ENCODE results near the gene TFEB. TPM values are rescaled to one million over a fixed set of nuclear protein-coding genes. Genes with fewer than 3 reads are reported as not detected.

Gene TFEB
- polyA plus RNA-seq = 86.0 TPM
- long read RNA-seq, donor 1, partial matches to known transcripts = 20 of 24 reads
- long read RNA-seq, donor 1, other reads (novel, unspliced or antisense) = 0 of 24 reads
- long read RNA-seq, donor 2, transcript TFEB-204 (9 exons, 2,331 nt) = major isoform, 5 of 43 reads
- long read RNA-seq, donor 2, partial matches to known transcripts = 33 of 43 reads
- long read RNA-seq, donor 2, other reads (novel, unspliced or antisense) = 0 of 43 reads
- long read RNA-seq, donor 3, transcript TFEB-204 (9 exons, 2,331 nt) = major isoform, 7 of 47 reads
- long read RNA-seq, donor 3, transcript TFEB-202 (8 exons, 2,315 nt) = minor isoform, 6 of 47 reads
- long read RNA-seq, donor 3, partial matches to known transcripts = 34 of 47 reads
- long read RNA-seq, donor 3, other reads (novel, unspliced or antisense) = 0 of 47 reads
- long read RNA-seq, donor 4, partial matches to known transcripts = 0 of 5 reads
- long read RNA-seq, donor 4, other reads (novel, unspliced or antisense) = 0 of 5 reads
- long read RNA-seq, donor 5, transcript TFEB-204 (9 exons, 2,331 nt) = major isoform, 5 of 12 reads
- long read RNA-seq, donor 5, partial matches to known transcripts = 6 of 12 reads
- long read RNA-seq, donor 5, other reads (novel, unspliced or antisense) = 0 of 12 reads
- long read RNA-seq, donor 6, transcript TFEB-204 (9 exons, 2,331 nt) = major isoform, 11 of 32 reads
- long read RNA-seq, donor 6, partial matches to known transcripts = 9 of 32 reads
- long read RNA-seq, donor 6, other reads (novel, unspliced or antisense) = 8 of 32 reads
- long read RNA-seq, donor 7, partial matches to known transcripts = 5 of 5 reads
- long read RNA-seq, donor 7, other reads (novel, unspliced or antisense) = 0 of 5 reads
- long read RNA-seq, donor 8, transcript TFEB-204 (9 exons, 2,331 nt) = major isoform, 7 of 40 reads
- long read RNA-seq, donor 8, partial matches to known transcripts = 22 of 40 reads
- long read RNA-seq, donor 8, other reads (novel, unspliced or antisense) = 5 of 40 reads
- long read RNA-seq, donor 9, transcript TFEB-204 (9 exons, 2,331 nt) = major isoform, 7 of 31 reads
- long read RNA-seq, donor 9, partial matches to known transcripts = 22 of 31 reads
- long read RNA-seq, donor 9, other reads (novel, unspliced or antisense) = 0 of 31 reads
- long read RNA-seq, donor 10, transcript TFEB-204 (9 exons, 2,331 nt) = major isoform, 5 of 16 reads
- long read RNA-seq, donor 10, partial matches to known transcripts = 7 of 16 reads
- long read RNA-seq, donor 10, other reads (novel, unspliced or antisense) = 0 of 16 reads
- long read RNA-seq, donor 11, transcript TFEB-204 (9 exons, 2,331 nt) = major isoform, 7 of 20 reads
- long read RNA-seq, donor 11, partial matches to known transcripts = 11 of 20 reads
- long read RNA-seq, donor 11, other reads (novel, unspliced or antisense) = 0 of 20 reads

- DNase-seq = peak; percentile 93 to 94
- H3K4me1 ChIP-seq (ENCODE audit: control insufficient read depth, insufficient read depth, low read length) = peaks cover 21% of the 10 kb centered on the region
- H3K27ac ChIP-seq (ENCODE audit: low read length) = peak within 1 kb of the TSS; percentile 96
- no peaks in the 10 kb centered on the region for H3K9me3 ChIP-seq (ENCODE audit: control insufficient read depth, low read depth, low read length)
- H3K4me3 ChIP-seq (ENCODE audit: low read length) = peak within 1 kb of the TSS; percentile 71
- no CpG with 5 or more reads among the region's 50 CpGs for WGBS (ENCODE audit: insufficient coverage, low lambda C conversion rate)
- H3K27me3 ChIP-seq (ENCODE audit: control insufficient read depth, insufficient read depth, low read length) = no peaks in the 10 kb centered on the region
- H3K36me3 ChIP-seq (ENCODE audit: control insufficient read depth, insufficient read depth, low read length) = no peaks in the 10 kb centered on the region
Observed at GRCh38 chr6:41735427-41736185, at the start of gene TFEB. TSS of gene TFEB (minus strand) at chr6:41735608. CDS start at chr6:41691213, 44,395 bp downstream.

GRCh38 chr6:41784581-41785171 is 49.3 kb upstream of the TFEB start:
- no peak for DNase-seq
- peaks cover 12% of the 10 kb centered on the region for H3K4me1 ChIP-seq (ENCODE audit: control insufficient read depth, insufficient read depth, low read length)
- no peaks in the 10 kb centered on the region for H3K27me3 ChIP-seq (ENCODE audit: control insufficient read depth, insufficient read depth, low read length)
- H3K9me3 ChIP-seq (ENCODE audit: control insufficient read depth, low read depth, low read length) = no peaks in the 10 kb centered on the region
- H3K4me3 ChIP-seq (ENCODE audit: low read length) = no peak overlapping the region
- no peak overlapping the region for H3K27ac ChIP-seq (ENCODE audit: low read length)
- peaks cover 7% of the 10 kb centered on the region for H3K36me3 ChIP-seq (ENCODE audit: control insufficient read depth, insufficient read depth, low read length)
- no CpG with 5 or more reads among the region's 5 CpGs for WGBS (ENCODE audit: insufficient coverage, low lambda C conversion rate)

- Histone ChIP-seq H3K4me3 (ENCODE audit: low read length) (no peak overlapping the region), H3K9me3 (ENCODE audit: control insufficient read depth, low read depth, low read length) (no peaks in the 10 kb centered on the region), H3K27ac (ENCODE audit: low read length) (no peak overlapping the region), H3K4me1 (ENCODE audit: control insufficient read depth, insufficient read depth, low read length) (peaks cover 12% of the 10 kb centered on the region), H3K27me3 (ENCODE audit: control insufficient read depth, insufficient read depth, low read length) (no peaks in the 10 kb centered on the region), H3K36me3 (ENCODE audit: control insufficient read depth, insufficient read depth, low read length) (no peaks in the 10 kb centered on the region)
- WGBS (ENCODE audit: insufficient coverage, low lambda C conversion rate) = no CpG with 5 or more reads among the region's 6 CpGs
- DNase-seq = no peak
Observed at GRCh38 chr6:41783106-41783780, 47.8 kb upstream of the TFEB start.

- WGBS (ENCODE audit: insufficient coverage, low lambda C conversion rate) = no CpG with 5 or more reads among the region's 3 CpGs
- Histone ChIP-seq H3K9me3 (ENCODE audit: control insufficient read depth, low read depth, low read length) (no peaks in the 10 kb centered on the region), H3K4me1 (ENCODE audit: control insufficient read depth, insufficient read depth, low read length) (peaks cover 12% of the 10 kb centered on the region), H3K4me3 (ENCODE audit: low read length) (peak overlapping the region; percentile 76), H3K36me3 (ENCODE audit: control insufficient read depth, insufficient read depth, low read length) (peaks cover 6% of the 10 kb centered on the region), H3K27me3 (ENCODE audit: control insufficient read depth, insufficient read depth, low read length) (no peaks in the 10 kb centered on the region), H3K27ac (ENCODE audit: low read length) (no peak overlapping the region)
- DNase-seq = no peak
Observed at GRCh38 chr6:41781366-41781730, 45.9 kb upstream of the TFEB start.

- peak in 1 of 2 donors; percentile 46 for DNase-seq
- Histone ChIP-seq H3K4me1 (ENCODE audit: control insufficient read depth, insufficient read depth, low read length) (peaks cover 8% of the 10 kb centered on the region), H3K36me3 (ENCODE audit: control insufficient read depth, insufficient read depth, low read length) (peaks cover 6% of the 10 kb centered on the region), H3K9me3 (ENCODE audit: control insufficient read depth, low read depth, low read length) (no peaks in the 10 kb centered on the region), H3K4me3 (ENCODE audit: low read length) (peak within 1 kb of the TSS; percentile 76), H3K27ac (ENCODE audit: low read length) (peak within 1 kb of the TSS; percentile 8), H3K27me3 (ENCODE audit: control insufficient read depth, insufficient read depth, low read length) (no peaks in the 10 kb centered on the region)
- WGBS (ENCODE audit: insufficient coverage, low lambda C conversion rate) = no CpG with 5 or more reads among the region's 36 CpGs
Observed at GRCh38 chr6:41780551-41781365, 45.4 kb upstream of the TFEB start, which contains the start of gene PRICKLE4. TSS of gene PRICKLE4 (plus strand) at chr6:41780782. CDS start at chr6:41783474, 2,692 bp downstream.

- Histone ChIP-seq H3K27ac (ENCODE audit: low read length) (peak within 1 kb of the TSS; percentile 8), H3K9me3 (ENCODE audit: control insufficient read depth, low read depth, low read length) (no peaks in the 10 kb centered on the region), H3K4me3 (ENCODE audit: low read length) (peak within 1 kb of the TSS; percentile 76), H3K4me1 (ENCODE audit: control insufficient read depth, insufficient read depth, low read length) (peaks cover 4% of the 10 kb centered on the region), H3K36me3 (ENCODE audit: control insufficient read depth, insufficient read depth, low read length) (peaks cover 14% of the 10 kb centered on the region), H3K27me3 (ENCODE audit: control insufficient read depth, insufficient read depth, low read length) (no peaks in the 10 kb centered on the region)
- peak; percentile 97 for DNase-seq
- 10% methylated on average over 2 of the region's 73 CpGs for WGBS (ENCODE audit: insufficient coverage, low lambda C conversion rate)
Observed at GRCh38 chr6:41779788-41780550, 44.6 kb upstream of the TFEB start, which contains the start of gene FRS3. TSS of gene FRS3 (minus strand) at chr6:41779900. CDS start at chr6:41776987, 2,913 bp downstream.

GRCh38 chr6:41779336-41779735 is 43.9 kb upstream of the TFEB start:
- Histone ChIP-seq H3K27ac (ENCODE audit: low read length) (no peak overlapping the region), H3K27me3 (ENCODE audit: control insufficient read depth, insufficient read depth, low read length) (no peaks in the 10 kb centered on the region), H3K4me1 (ENCODE audit: control insufficient read depth, insufficient read depth, low read length) (peaks cover 4% of the 10 kb centered on the region), H3K9me3 (ENCODE audit: control insufficient read depth, low read depth, low read length) (no peaks in the 10 kb centered on the region), H3K4me3 (ENCODE audit: low read length) (peak overlapping the region; percentile 53), H3K36me3 (ENCODE audit: control insufficient read depth, insufficient read depth, low read length) (peaks cover 20% of the 10 kb centered on the region)
- DNase-seq = no peak
- whole genome bisulfite sequencing (ENCODE audit: insufficient coverage, low lambda C conversion rate) = 0% methylated on average over 1 of the region's 16 CpGs

GRCh38 chr6:41778895-41779294 is 43.5 kb upstream of the TFEB start:
- no peak for DNase-seq
- H3K27me3 ChIP-seq (ENCODE audit: control insufficient read depth, insufficient read depth, low read length) = no peaks in the 10 kb centered on the region
- no peak overlapping the region for H3K27ac ChIP-seq (ENCODE audit: low read length)
- peak overlapping the region; percentile 53 for H3K4me3 ChIP-seq (ENCODE audit: low read length)
- H3K4me1 ChIP-seq (ENCODE audit: control insufficient read depth, insufficient read depth, low read length) = peaks cover 4% of the 10 kb centered on the region
- H3K36me3 ChIP-seq (ENCODE audit: control insufficient read depth, insufficient read depth, low read length) = peaks cover 24% of the 10 kb centered on the region
- WGBS (ENCODE audit: insufficient coverage, low lambda C conversion rate) = no CpG with 5 or more reads among the region's 6 CpGs
- no peaks in the 10 kb centered on the region for H3K9me3 ChIP-seq (ENCODE audit: control insufficient read depth, low read depth, low read length)

Measured in large intestine (tissue), 12 donors.